IPS-11a (cell line): ENCODE results near the gene GSX1.
"Not testable (repeated sequence)": the region's sequence is repeated elsewhere in the genome, so short reads cannot be mapped to it uniquely, and the experiment has no call there.

Experiments
- H3K4me3 ChIP-seq: one replicate; pipeline ENCODE4 v1.5.1; 2013; ENCODE audit warnings: low read depth, low read length, control low read depth

GSX1 gene

DNA sequence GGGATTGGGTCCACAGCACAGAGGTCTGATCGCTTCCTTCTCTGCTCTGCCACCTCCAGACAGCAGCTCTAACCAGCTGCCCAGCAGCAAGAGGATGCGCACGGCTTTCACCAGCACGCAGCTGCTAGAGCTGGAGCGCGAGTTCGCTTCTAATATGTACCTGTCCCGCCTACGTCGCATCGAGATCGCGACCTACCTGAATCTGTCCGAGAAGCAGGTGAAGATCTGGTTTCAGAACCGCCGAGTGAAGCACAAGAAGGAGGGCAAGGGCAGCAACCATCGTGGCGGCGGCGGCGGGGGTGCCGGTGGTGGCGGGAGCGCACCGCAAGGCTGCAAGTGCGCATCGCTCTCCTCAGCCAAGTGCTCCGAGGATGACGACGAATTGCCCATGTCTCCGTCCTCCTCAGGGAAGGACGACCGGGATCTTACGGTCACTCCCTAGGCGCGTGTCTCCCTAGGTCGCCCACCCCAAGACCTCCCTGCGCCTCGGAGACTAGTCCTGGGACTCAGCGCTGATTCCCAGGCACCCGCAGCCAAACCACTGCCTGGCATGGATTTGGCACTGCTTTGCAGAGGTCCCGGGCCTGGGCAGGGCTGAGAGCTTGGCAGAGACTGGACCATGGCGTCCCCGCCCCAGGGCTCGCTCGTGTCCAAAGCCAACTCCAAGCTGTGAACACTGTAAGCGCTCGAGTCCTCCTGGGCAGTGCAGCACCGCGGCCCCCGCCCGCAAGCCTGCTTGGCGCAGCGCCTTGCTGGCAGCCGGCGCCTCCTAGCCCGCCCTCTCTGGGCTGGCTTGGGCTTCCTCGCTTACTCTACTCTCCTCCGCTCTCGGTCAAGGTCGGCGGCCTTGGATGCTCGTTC, 1.5 kb downstream of the GSX1 start:
- no peak overlapping the region for H3K4me3 ChIP-seq

DNA sequence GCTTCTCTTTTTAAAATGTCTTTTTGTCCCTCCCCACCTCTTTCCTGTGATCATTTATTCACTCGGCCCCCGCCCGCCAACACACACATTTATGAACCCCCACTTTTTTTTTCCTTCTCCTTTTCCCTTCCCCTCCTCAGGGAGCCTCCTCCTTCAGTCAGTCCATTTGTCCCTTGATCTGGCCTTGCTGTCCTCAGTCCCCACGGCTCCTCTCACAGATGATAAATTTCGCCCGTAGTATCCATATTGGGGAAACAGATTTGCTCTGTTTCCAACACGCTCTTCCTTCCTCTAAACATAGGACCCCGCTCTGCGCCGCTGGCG, 2.0 kb downstream of the GSX1 start:
- H3K4me3 ChIP-seq: no peak overlapping the region

GRCh38 chr13:27794921-27795717, 2.8 kb downstream of the GSX1 start:
- no peak overlapping the region for H3K4me3 ChIP-seq

GRCh38 chr13:27795718-27796019, 3.4 kb downstream of the GSX1 start:
- no peak overlapping the region for H3K4me3 ChIP-seq

GRCh38 chr13:27796544-27797227, 4.4 kb downstream of the GSX1 start:
- H3K4me3 ChIP-seq: peak overlapping the region; percentile 2

DNA sequence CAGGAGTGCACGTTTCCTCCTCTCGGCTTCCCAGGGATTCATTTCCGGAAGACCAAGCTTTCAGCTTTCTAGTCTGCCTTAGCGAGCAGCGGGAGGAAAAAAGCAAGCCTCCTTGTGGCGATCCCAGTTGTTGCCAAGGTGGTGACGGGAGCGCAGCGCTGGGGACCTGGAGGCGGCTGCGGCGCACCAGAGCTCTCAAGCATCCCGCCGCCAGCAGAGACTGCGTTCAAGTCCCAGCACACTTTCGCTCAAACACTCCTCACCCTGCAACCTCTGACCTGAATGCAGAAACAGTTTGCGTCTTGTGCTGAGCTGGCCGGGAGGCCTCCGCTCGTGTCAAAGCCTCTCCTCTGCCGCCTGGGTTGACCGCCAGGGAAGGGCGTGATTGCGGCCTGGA, 4.9 kb downstream of the GSX1 start:
- peak overlapping the region; percentile 2 for H3K4me3 ChIP-seq

- H3K4me3 ChIP-seq: no peak overlapping the region
Measured at GRCh38 chr13:27806744-27807387, 14.6 kb downstream of the GSX1 start.

GRCh38 chr13:27808851-27809550, 16.7 kb downstream of the GSX1 start:
- H3K4me3 ChIP-seq: no peak overlapping the region

DNA sequence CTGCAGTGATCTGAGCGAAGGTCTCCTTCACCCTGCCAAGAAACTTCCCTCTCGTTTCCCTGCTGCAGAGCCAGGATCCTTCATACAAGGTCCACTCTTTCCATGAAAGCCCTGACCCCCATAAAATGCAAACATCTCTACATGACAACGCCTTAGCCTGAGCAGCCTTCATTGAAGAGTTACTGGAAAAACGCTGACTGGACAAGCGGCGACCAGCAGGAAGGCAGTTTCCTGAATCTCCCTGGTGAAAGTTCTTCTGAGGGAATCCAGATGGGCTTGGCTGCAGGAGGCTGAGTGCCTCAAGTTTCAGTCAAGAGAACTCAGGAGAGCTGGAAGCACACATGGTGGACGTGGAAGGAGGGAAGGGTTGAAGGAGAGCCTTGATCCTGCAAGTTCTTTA, 17.7 kb downstream of the GSX1 start:
- H3K4me3 ChIP-seq: no peak overlapping the region

DNA sequence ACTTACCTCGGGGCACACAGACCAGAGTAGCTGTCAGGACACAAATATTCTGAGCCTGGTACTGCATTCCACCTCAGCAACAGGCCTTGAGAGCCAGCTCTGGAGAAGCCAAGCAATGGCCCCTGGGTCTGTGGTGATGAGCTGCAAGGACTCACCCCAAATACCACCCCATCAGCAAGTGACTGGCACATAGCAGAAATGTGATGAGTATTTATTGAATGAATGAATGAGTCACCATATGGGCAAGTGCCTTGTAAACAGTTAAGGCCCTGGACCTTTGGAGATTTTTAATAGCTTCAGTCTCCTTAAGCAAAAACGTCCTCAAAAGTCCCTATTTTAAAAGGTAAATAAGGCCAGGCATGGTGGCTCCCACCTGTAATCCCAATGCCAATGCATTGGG, 18.2 kb downstream of the GSX1 start:
- H3K4me3 ChIP-seq: no peak overlapping the region

- no peak overlapping the region for H3K4me3 ChIP-seq
Measured at GRCh38 chr13:27813826-27814225, 21.5 kb downstream of the GSX1 start.

DNA sequence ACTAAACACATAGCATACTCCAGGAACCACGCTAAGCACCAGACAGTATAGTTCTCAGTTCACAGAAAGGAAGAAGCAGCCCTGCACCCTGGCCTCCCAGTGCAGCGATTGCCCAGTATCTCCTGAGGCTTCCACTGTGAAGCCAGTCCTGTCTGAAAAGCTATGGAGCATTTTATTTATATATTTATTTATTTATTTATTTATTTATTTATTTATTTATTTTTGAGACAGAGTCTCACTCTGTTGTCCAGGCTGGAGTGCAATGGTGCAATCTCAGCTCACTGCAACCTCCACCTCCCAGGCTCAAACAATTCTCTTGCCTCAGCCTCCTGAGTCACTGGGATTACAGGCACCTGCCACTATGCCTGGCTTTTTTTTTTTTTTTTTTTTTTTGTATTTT, 25.5 kb downstream of the GSX1 start:
- not testable (repeated sequence) for H3K4me3 ChIP-seq

DNA sequence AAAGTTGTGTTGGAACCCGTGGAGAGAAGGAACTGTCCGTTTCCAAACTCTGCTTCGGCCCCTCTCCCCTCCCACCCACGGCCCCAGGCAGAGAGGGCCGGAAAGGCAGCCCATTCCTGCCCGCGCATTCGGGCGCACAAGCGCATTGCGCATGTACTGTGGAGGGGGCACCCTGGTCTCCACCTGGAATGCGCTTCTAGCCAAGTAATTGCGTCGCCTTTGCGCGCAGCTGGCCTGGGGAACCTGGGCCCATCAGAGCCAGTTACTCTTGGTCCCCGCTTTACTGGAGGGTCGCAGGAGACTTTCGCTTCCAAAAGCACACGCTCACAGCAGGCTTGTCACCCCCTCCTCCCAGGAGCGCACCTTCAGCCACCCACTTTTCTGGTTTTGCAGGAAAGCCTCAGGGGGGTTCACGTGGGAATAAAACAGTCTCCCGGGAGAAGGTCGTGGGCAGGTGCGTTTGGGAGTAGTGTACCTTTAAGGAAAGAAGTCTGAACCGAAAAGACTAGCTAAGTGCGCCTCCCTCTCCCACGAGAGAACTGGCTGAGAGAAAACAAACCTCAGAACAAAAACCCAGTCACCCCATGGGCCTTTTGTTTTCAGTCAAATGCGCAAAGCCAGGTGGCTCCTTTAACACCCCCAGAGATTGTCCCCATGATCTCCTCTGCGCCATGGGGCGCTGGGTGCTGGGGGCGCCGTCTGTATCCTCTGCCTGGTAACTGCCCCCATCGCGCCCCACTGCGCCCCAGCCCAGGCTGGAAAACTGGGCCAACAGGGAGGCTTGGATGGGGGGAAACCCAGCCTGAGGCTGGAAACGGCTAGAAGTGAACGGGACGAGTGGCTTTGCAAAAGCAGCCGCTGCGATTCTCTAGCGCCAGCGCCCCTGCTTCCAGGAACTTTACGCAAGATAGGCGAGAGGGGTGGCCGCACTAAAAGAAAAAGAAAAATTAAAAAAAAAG, 28.5 kb downstream of the GSX1 start:
- H3K4me3 ChIP-seq: peak overlapping the region; percentile 2

DNA sequence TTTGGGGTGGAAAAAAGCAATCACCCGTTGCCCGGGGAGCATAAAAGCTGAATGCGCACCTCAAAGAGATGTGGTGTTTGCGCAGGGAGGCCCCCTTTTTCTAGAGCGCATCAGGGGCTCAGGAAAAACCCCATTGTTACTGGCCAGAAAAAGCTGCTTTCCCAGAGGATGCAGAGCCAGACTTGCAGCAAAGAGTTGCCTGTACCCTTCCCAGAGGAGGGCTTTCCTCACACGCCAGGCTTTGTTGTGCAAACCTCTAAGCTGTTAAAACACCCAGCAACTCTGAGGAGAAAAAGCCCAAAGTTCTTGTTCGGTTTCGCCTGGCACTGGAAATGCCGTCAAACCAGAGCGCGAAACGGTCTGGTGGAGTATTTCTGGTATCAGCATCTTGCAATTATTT, 29.3 kb downstream of the GSX1 start:
- no peak overlapping the region for H3K4me3 ChIP-seq

- H3K4me3 ChIP-seq: no peak overlapping the region
Measured at GRCh38 chr13:27822258-27822872, 30.1 kb downstream of the GSX1 start.

DNA sequence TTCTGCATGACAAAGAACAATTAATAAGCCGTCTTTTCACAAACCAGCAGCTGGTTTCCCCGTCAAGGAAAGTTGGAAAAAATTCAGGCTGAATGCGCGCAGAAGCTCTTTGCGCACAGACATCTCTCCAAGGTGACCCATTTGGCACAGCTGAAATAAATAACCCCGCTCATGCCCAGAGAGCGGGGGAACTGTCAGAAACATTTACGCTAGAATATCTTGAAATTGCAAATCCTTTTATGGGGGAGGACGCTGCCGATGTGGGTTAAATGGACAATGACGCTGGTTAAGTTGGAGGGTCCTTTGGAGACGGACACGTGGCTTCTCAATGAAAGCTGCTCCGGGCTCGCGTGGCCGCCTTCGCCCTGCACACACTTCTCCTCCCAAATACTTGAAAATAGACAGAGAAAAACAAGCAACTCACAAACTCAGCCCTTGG, 30.6 kb downstream of the GSX1 start:
- no peak overlapping the region for H3K4me3 ChIP-seq

DNA sequence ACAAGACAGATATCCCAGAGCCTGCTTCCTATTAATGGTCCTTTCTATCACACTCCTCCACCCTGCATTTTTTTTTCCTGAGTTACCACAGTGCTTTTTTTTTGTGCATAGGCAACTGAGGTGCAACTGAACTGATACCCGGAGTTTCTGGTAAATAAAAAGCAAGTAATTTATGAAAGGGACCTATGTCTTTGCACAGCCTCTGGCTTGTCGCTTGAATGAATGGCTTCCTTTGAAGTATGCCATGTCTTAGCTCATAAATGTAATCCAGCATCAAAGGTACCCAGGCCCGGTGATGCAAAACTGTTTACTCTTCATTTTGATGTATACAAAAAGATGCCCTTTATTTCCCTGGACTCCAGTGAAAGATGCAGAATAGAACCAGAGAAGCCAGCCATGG, 31.8 kb downstream of the GSX1 start:
- no peak overlapping the region for H3K4me3 ChIP-seq

- H3K4me3 ChIP-seq: no peak overlapping the region
Measured at GRCh38 chr13:27825072-27825471, 32.8 kb downstream of the GSX1 start.
